IMR-90 (cell line): Measurements from ENCODE around the gene SPATA18. TPM values are rescaled to one million over a fixed set of nuclear protein-coding genes. Genes with fewer than 3 reads are reported as not detected.

ENCODE experiments used
- ATAC-seq: fragments of 200-7000 bp; cut with Tn5 transposase; 2 replicates; pipeline ENCODE4 v1.9.1; 2020; ENCODE audit warnings: low read depth, mild to moderate bottlenecking, moderate library complexity
- BruUV-seq: library from RNA; stranded (reverse); fragments of 400-500 nt; replicated peaks from 2 replicates; lab custom pipeline; 2021; lab: Mats Ljungman, UMichigan
- CTCF ChIA-PET: fragments of 300-600 bp; formaldehyde crosslinking; extraction: SDS; loops from one replicate; lab custom pipeline; 2021; ENCODE audit warnings: antibody characterized with exemption; lab: Yijun Ruan, JAX
- POLR2A ChIA-PET: fragments of 300-600 bp; sonication (Branson Sonifier 250); formaldehyde crosslinking; loops from one replicate; lab custom pipeline; 2022; ENCODE audit warnings: antibody characterized with exemption; ENCODE audit not compliant: unreplicated experiment; lab: Charles Lee
- DNase-seq: peaks from one replicate; pipeline ENCODE4 v3.0.0; 2013
- H2AFZ ChIP-seq: replicated peaks from 2 replicates; pipeline ENCODE3; 2013; ENCODE audit warnings: low read length, mild to moderate bottlenecking; ENCODE audit not compliant: poor library complexity
- H2AK5ac ChIP-seq: 2 replicates; pipeline ENCODE4 v1.6.1; 2013; ENCODE audit warnings: low read depth, low read length, inconsistent platforms
- H2AK9ac ChIP-seq: replicated peaks from 2 replicates; pipeline ENCODE3; 2013; ENCODE audit warnings: mild to moderate bottlenecking, low read depth, low read length, moderate library complexity; ENCODE audit not compliant: poor library complexity
- H2BK120ac ChIP-seq: 2 replicates; pipeline ENCODE4 v1.6.1; 2013; ENCODE audit warnings: low read depth, low read length, inconsistent platforms
- H2BK15ac ChIP-seq: 3 replicates; pipeline ENCODE4 v1.6.1; 2013; ENCODE audit warnings: low read depth, low read length, inconsistent platforms
- H2BK20ac ChIP-seq: 2 replicates; pipeline ENCODE4 v1.6.1; 2013; ENCODE audit warnings: low read depth, mild to moderate bottlenecking, inconsistent platforms, low read length, moderate library complexity
- H2BK5ac ChIP-seq: 2 replicates; pipeline ENCODE4 v1.6.1; 2013; ENCODE audit warnings: mild to moderate bottlenecking, low read depth, low read length, inconsistent platforms; ENCODE audit not compliant: poor library complexity, severe bottlenecking
- H3K14ac ChIP-seq: replicated peaks from 2 replicates; pipeline ENCODE4 v1.6.1; 2013; ENCODE audit warnings: low read depth, low read length, inconsistent platforms
- H3K18ac ChIP-seq: 2 replicates; pipeline ENCODE4 v1.6.1; 2013; ENCODE audit warnings: low read depth, low read length, control low read depth
- H3K23ac ChIP-seq: 2 replicates; pipeline ENCODE4 v1.6.1; 2013; ENCODE audit warnings: low read depth, low read length, inconsistent platforms
- H3K27ac ChIP-seq: 2 replicates; pipeline ENCODE4 v1.5.1; 2013; ENCODE audit warnings: mild to moderate bottlenecking, control low read depth, low read length; ENCODE audit not compliant: insufficient read depth
- H3K27me3 ChIP-seq: 2 replicates; pipeline ENCODE4 v1.6.1; 2013; ENCODE audit warnings: low read length; ENCODE audit not compliant: control insufficient read depth, insufficient read depth
- H3K36me3 ChIP-seq: 2 replicates; pipeline ENCODE4 v1.6.1; 2013; ENCODE audit warnings: low read length, mixed read lengths; ENCODE audit not compliant: control insufficient read depth, insufficient read depth
- H3K4ac ChIP-seq: 2 replicates; pipeline ENCODE4 v1.6.1; 2013; ENCODE audit warnings: low read depth, low read length, inconsistent platforms
- H3K4me1 ChIP-seq: 2 replicates; pipeline ENCODE4 v1.6.1; 2013; ENCODE audit warnings: low read length, mixed read lengths; ENCODE audit not compliant: control insufficient read depth, insufficient read depth
- H3K4me2 ChIP-seq: 2 replicates; pipeline ENCODE4 v1.6.1; 2013; ENCODE audit warnings: low read depth, mild to moderate bottlenecking, control low read depth, low read length, moderate library complexity
- H3K4me3 ChIP-seq: 2 replicates; pipeline ENCODE4 v1.5.1; 2013; ENCODE audit warnings: low read depth, mild to moderate bottlenecking, control low read depth, low read length, moderate library complexity; ENCODE audit not compliant: insufficient read depth
- H3K56ac ChIP-seq: 2 replicates; pipeline ENCODE4 v1.6.1; 2013; ENCODE audit warnings: low read length, inconsistent platforms; ENCODE audit not compliant: insufficient read depth; ENCODE audit errors: extremely low read depth
- H3K79me1 ChIP-seq, 2 experiments: 2 replicates each; pipeline ENCODE4 v1.6.1; 2013; ENCODE audit warnings: low read length in 2 of 2, inconsistent platforms in 1 of 2, low read depth in 1 of 2
- H3K9ac ChIP-seq: 2 replicates; pipeline ENCODE4 v1.6.1; 2013; ENCODE audit warnings: low read depth, low read length, control low read depth
- H3K9me1 ChIP-seq: 2 replicates; pipeline ENCODE4 v1.6.1; 2013; ENCODE audit warnings: low read length, inconsistent platforms; ENCODE audit not compliant: insufficient read depth
- H3K9me3 ChIP-seq: 2 replicates; pipeline ENCODE4 v1.6.1; 2013; ENCODE audit warnings: low read length; ENCODE audit not compliant: control insufficient read depth, insufficient read depth
- H4K20me1 ChIP-seq: 2 replicates; pipeline ENCODE4 v1.6.1; 2013; ENCODE audit warnings: low read length, inconsistent platforms; ENCODE audit not compliant: insufficient read depth
- H4K5ac ChIP-seq: 2 replicates; pipeline ENCODE4 v1.6.1; 2013; ENCODE audit warnings: mild to moderate bottlenecking, low read depth, low read length, control low read depth
- H4K8ac ChIP-seq, 2 experiments: 2 replicates each; pipeline ENCODE4 v1.6.1; 2013; ENCODE audit warnings: low read depth in 2 of 2, low read length in 2 of 2, control low read depth in 1 of 2, inconsistent platforms in 1 of 2
- H4K91ac ChIP-seq: 2 replicates; pipeline ENCODE4 v1.6.1; 2013; ENCODE audit warnings: low read depth, low read length, inconsistent platforms; ENCODE audit not compliant: insufficient read depth
- CEBPB ChIP-seq: IDR thresholded peaks from 2 replicates; pipeline ENCODE4 v1.6.1; 2012; ENCODE audit warnings: low read depth, low read length, improper control_type of control experiment
- CHD1 ChIP-seq: IDR thresholded peaks from 2 replicates; pipeline ENCODE4 v1.6.1; 2012; ENCODE audit warnings: low read depth, low read length, improper control_type of control experiment
- ELK1 ChIP-seq: fragments of 150-350 bp; IDR thresholded peaks from 2 replicates; pipeline ENCODE4 v1.6.1; 2016; ENCODE audit warnings: low read depth, mild to moderate bottlenecking, low read length, moderate library complexity, borderline replicate concordance
- FOS ChIP-seq: fragments of 150-350 bp; IDR thresholded peaks from 2 replicates; pipeline ENCODE4 v1.6.1; 2016; ENCODE audit warnings: low read depth, low read length
- MAZ ChIP-seq: IDR thresholded peaks from 2 replicates; pipeline ENCODE4 v1.6.1; 2012; ENCODE audit warnings: low read depth, mild to moderate bottlenecking, low read length, improper control_type of control experiment, moderate library complexity, borderline replicate concordance
- MXI1 ChIP-seq: IDR thresholded peaks from 2 replicates; pipeline ENCODE4 v1.6.1; 2012; ENCODE audit warnings: low read depth, mild to moderate bottlenecking, low read length, moderate library complexity, borderline replicate concordance
- POLR2A ChIP-seq: IDR thresholded peaks from 2 replicates; pipeline ENCODE4 v1.6.1; 2012; ENCODE audit warnings: mild to moderate bottlenecking, low read depth, low read length
- RAD21 ChIP-seq: IDR thresholded peaks from 2 replicates; pipeline ENCODE4 v1.6.1; 2012; ENCODE audit warnings: low read length, improper control_type of control experiment
- RFX5 ChIP-seq: IDR thresholded peaks from 2 replicates; pipeline ENCODE4 v1.8.0; 2012; ENCODE audit warnings: low read depth, mild to moderate bottlenecking, low read length, moderate library complexity
- WGBS, 2 experiments: methylation state at CpG; one replicate each; pipeline versions ENCODE4 v1.1.5 to v1.1.7; 2013; ENCODE audit warnings: missing lambda C conversion rate in 2 of 2; ENCODE audit not compliant: insufficient read length in 1 of 2; ENCODE audit errors: extremely low coverage in 2 of 2; 5-methylcytosine and 5-hydroxymethylcytosine counted together
- dilution Hi-C: fragments of 300-500 bp; cut with HindIII; formaldehyde crosslinking; loops from one replicate; pipeline ENCODE4 v1.14.3; 2018; ENCODE audit warnings: low sequenced_read_pairs; ENCODE audit not compliant: unreplicated experiment
- in situ Hi-C: fragments of 300-500 bp; cut with MboI; formaldehyde crosslinking; loops from 3 replicates; pipeline ENCODE4 v1.14.3; 2019; ENCODE audit warnings: low sequenced_read_pairs, inconsistent platforms, mixed read lengths
- intact Hi-C: fragments of 100-400 bp; cut with micrococcal nuclease; formaldehyde crosslinking; loops from 2 replicates; pipeline ENCODE4 v1.10.0; 2022
- polyA plus RNA-seq, 3 experiments: library from polyadenylated mRNA; depleted of rRNA; stranded (reverse); fragments of >200 nt; gene quantifications; 2 replicates each; pipeline ENCODE4 v1.2.3, GENCODE V29; 2012; ENCODE audit warnings: low replicate concordance in 1 of 3
- total RNA-seq: library from RNA; depleted of rRNA; stranded (reverse); fragments of >200 nt; gene quantifications from 2 replicates; pipeline ENCODE4 v1.2.3, GENCODE V29; 2012

The SPATA18 gene
- total and polyA plus RNA-seq, 2 of the 4 experiments (the other 2 are of a cell fraction) = 3.0 to 4.7 TPM

GRCh38 chr4:52126966-52127365, 75.9 kb downstream of the SPATA18 start:
- Histone ChIP-seq H2BK15ac (no peak overlapping the region), H3K56ac (no peak overlapping the region), H3K9ac (no peak overlapping the region), H3K27ac (no peak overlapping the region), H3K9me3 (no peaks in the 10 kb centered on the region), H3K23ac (no peak overlapping the region), H4K20me1 (no peaks in the 10 kb centered on the region), H3K4ac (no peak overlapping the region), H3K4me3 (no peak overlapping the region), H2BK20ac (no peak overlapping the region), H2BK120ac (no peak overlapping the region), H3K27me3 (no peaks in the 10 kb centered on the region), H3K14ac (no peak overlapping the region), H2AK9ac (no peak overlapping the region), H3K18ac (no peak overlapping the region), H4K5ac (no peak overlapping the region), H4K8ac (no peak overlapping the region), H2AFZ (no peak overlapping the region), H3K9me1 (no peaks in the 10 kb centered on the region), H3K4me2 (no peak overlapping the region), H3K36me3 (no peaks in the 10 kb centered on the region), H4K91ac (no peak overlapping the region), H2BK5ac (no peak overlapping the region), H3K4me1 (no peaks in the 10 kb centered on the region), H3K79me1 (no peaks in the 10 kb centered on the region), H2AK5ac (no peak overlapping the region)
- BruUV-seq = no TSS peak
- in situ Hi-C loops = no loop called here
- CTCF ChIA-PET = no interaction called here
- peak; percentile 8 for DNase-seq
- TF ChIP-seq CEBPB (no peak), RAD21 (no peak), CHD1 (no peak), RFX5 (no peak), POLR2A (no peak), FOS (no peak), MAZ (no peak), ELK1 (no peak), MXI1 (no peak)
- no CpG with 5 or more reads among the region's 5 CpGs for WGBS, 2 experiments
- POLR2A ChIA-PET = no interaction called here
- dilution Hi-C loops = no loop called here
- intact Hi-C loops = no loop called here
- peak; percentile 51; the same call in 1 of the 2 replicates for ATAC-seq
